CD14-positive monocyte (primary cell): ENCODE data around the gene NAT14. TPM values are rescaled to one million over a fixed set of nuclear protein-coding genes. Genes with fewer than 3 reads are reported as not detected.

Experiments used
- DNase-seq, 3 donors: peaks; one replicate each; pipeline ENCODE4 v3.0.0-alpha.2; 2011 to 2022
- H2AFZ ChIP-seq: 2 replicates; pipeline ENCODE4 v1.6.0; 2012; ENCODE audit warnings: mild to moderate bottlenecking, low read depth, low read length, inconsistent platforms; ENCODE audit not compliant: insufficient read depth, poor library complexity, severe bottlenecking
- H3K27ac ChIP-seq, 2 donors: 1 replicate in 1 of 2; 2 replicates in 1 of 2; pipeline ENCODE4 v1.5.1; 2012 to 2013; ENCODE audit warnings: low read length in 2 of 2, control low read depth in 1 of 2, inconsistent platforms in 1 of 2, low read depth in 1 of 2, mild to moderate bottlenecking in 1 of 2
- H3K27me3 ChIP-seq, 2 donors: one replicate each; pipeline versions ENCODE4 v1.6.0 to v1.6.1; 2011 to 2013; ENCODE audit warnings: low read length in 2 of 2; ENCODE audit not compliant: control insufficient read depth in 2 of 2, insufficient read depth in 2 of 2
- H3K36me3 ChIP-seq, 2 donors: replicated peaks in 1 of 2; 1 replicate in 1 of 2; 2 replicates in 1 of 2; pipeline versions ENCODE4 v1.5.1 to v1.6.1; 2012 to 2013; ENCODE audit warnings: low read length in 2 of 2, control low read depth in 1 of 2, inconsistent platforms in 1 of 2, mild to moderate bottlenecking in 1 of 2; ENCODE audit not compliant: insufficient read depth in 2 of 2, control insufficient read depth in 1 of 2
- H3K4me1 ChIP-seq, 2 donors: 1 replicate in 1 of 2; 2 replicates in 1 of 2; pipeline versions ENCODE4 v1.5.1 to v1.6.1; 2012 to 2013; ENCODE audit warnings: low read length in 2 of 2, control low read depth in 1 of 2, inconsistent platforms in 1 of 2, mild to moderate bottlenecking in 1 of 2, moderate library complexity in 1 of 2; ENCODE audit not compliant: insufficient read depth in 2 of 2, control insufficient read depth in 1 of 2
- H3K4me2 ChIP-seq: replicated peaks from 2 replicates; pipeline ENCODE3; 2012; ENCODE audit warnings: low read length, moderate library complexity, mild to moderate bottlenecking; ENCODE audit not compliant: poor library complexity, severe bottlenecking; ENCODE audit errors: extremely low read depth
- H3K4me3 ChIP-seq, 3 experiments: fragments of 200-600 bp in 1 of 3; sonication (generic) in 1 of 3; replicated peaks in 1 of 3; 1 replicate in 2 of 3; 2 replicates in 1 of 3; pipeline ENCODE4 v1.5.1; 2011 to 2013; ENCODE audit warnings: low read length in 3 of 3, mild to moderate bottlenecking in 3 of 3, control low read depth in 2 of 3, low read depth in 2 of 3, inconsistent platforms in 1 of 3, moderate library complexity in 1 of 3
- H3K79me2 ChIP-seq: 2 replicates; pipeline ENCODE4 v1.6.0; 2012; ENCODE audit warnings: mild to moderate bottlenecking, control low read depth, inconsistent platforms, low read length, moderate library complexity; ENCODE audit not compliant: insufficient read depth
- H3K9ac ChIP-seq: 2 replicates; pipeline ENCODE4 v1.6.0; 2017; ENCODE audit warnings: low read length, mild to moderate bottlenecking; ENCODE audit not compliant: insufficient read depth, poor library complexity, severe bottlenecking
- H3K9me3 ChIP-seq, 2 donors: replicated peaks in 1 of 2; 1 replicate in 1 of 2; 2 replicates in 1 of 2; pipeline versions ENCODE4 v1.5.1 to v1.6.1; 2012 to 2013; ENCODE audit warnings: low read length in 2 of 2, control low read depth in 1 of 2; ENCODE audit not compliant: control insufficient read depth in 1 of 2, insufficient read depth in 1 of 2
- H4K20me1 ChIP-seq: 2 replicates; pipeline ENCODE4 v1.6.0; 2012; ENCODE audit warnings: mild to moderate bottlenecking, low read length, control low read depth, moderate library complexity; ENCODE audit not compliant: insufficient read depth
- H3K27ac Mint-ChIP-seq, 7 donors: one replicate each; pipeline ENCODE4 v1.8.0; 2020; ENCODE audit warnings: mild to moderate bottlenecking in 7 of 7, mixed read lengths in 7 of 7, moderate library complexity in 6 of 7, inconsistent platforms in 2 of 7
- H3K27me3 Mint-ChIP-seq, 3 donors: one replicate each; pipeline ENCODE4 v1.8.0; 2021 to 2022; ENCODE audit warnings: low read depth in 3 of 3, mild to moderate bottlenecking in 3 of 3, mixed read lengths in 3 of 3, moderate library complexity in 3 of 3, inconsistent platforms in 1 of 3
- H3K36me3 Mint-ChIP-seq, 2 donors: one replicate each; pipeline ENCODE4 v1.8.0; 2020; ENCODE audit warnings: mixed read lengths in 2 of 2, inconsistent platforms in 1 of 2, mild to moderate bottlenecking in 1 of 2
- H3K4me1 Mint-ChIP-seq: one replicate; pipeline ENCODE4 v1.8.0; 2020; ENCODE audit warnings: mild to moderate bottlenecking, mixed read lengths
- H3K4me3 Mint-ChIP-seq, 2 donors: one replicate each; pipeline ENCODE4 v1.8.0; 2020; ENCODE audit warnings: mild to moderate bottlenecking in 2 of 2, mixed read lengths in 2 of 2, moderate library complexity in 1 of 2
- H3K9me3 Mint-ChIP-seq, 7 donors: one replicate each; pipeline ENCODE4 v1.8.0; 2020 to 2022; ENCODE audit warnings: mixed read lengths in 7 of 7, mild to moderate bottlenecking in 6 of 7, moderate library complexity in 6 of 7, inconsistent platforms in 2 of 7
- WGBS: methylation state at CpG from one replicate; pipeline ENCODE4 v1.1.5; 2013; ENCODE audit warnings: missing lambda C conversion rate; ENCODE audit not compliant: insufficient coverage; 5-methylcytosine and 5-hydroxymethylcytosine counted together
- intact Hi-C, 2 donors: fragments of 100-400 bp; cut with micrococcal nuclease; formaldehyde crosslinking; loops; one replicate each; pipeline versions ENCODE4 v1.15.0 to v1.15.1; 2023
- polyA plus RNA-seq, 3 donors: library from polyadenylated mRNA; depleted of rRNA in 1 of 3; unstranded in 2 of 3; stranded (reverse) in 1 of 3; fragments of 300-500 nt in 2 of 3; fragments of >200 nt in 1 of 3; fragmentation: Illumina TruSeq in 2 of 3; gene quantifications; 1 replicate in 2 of 3; 2 replicates in 1 of 3; pipeline ENCODE4 v1.2.3, GENCODE V29; 2012 to 2021
- TF ChIP-seq, protein P1 (sequence below): fragments of 200-600 bp; IDR thresholded peaks from one replicate; pipeline ENCODE4 v1.8.0; 2022; ENCODE audit warnings: antibody characterized with exemption, mild to moderate bottlenecking

Gene NAT14
- polyA plus RNA-seq, 3 donors: 1.5 to 2.2 (median 1.9) TPM

DNA sequence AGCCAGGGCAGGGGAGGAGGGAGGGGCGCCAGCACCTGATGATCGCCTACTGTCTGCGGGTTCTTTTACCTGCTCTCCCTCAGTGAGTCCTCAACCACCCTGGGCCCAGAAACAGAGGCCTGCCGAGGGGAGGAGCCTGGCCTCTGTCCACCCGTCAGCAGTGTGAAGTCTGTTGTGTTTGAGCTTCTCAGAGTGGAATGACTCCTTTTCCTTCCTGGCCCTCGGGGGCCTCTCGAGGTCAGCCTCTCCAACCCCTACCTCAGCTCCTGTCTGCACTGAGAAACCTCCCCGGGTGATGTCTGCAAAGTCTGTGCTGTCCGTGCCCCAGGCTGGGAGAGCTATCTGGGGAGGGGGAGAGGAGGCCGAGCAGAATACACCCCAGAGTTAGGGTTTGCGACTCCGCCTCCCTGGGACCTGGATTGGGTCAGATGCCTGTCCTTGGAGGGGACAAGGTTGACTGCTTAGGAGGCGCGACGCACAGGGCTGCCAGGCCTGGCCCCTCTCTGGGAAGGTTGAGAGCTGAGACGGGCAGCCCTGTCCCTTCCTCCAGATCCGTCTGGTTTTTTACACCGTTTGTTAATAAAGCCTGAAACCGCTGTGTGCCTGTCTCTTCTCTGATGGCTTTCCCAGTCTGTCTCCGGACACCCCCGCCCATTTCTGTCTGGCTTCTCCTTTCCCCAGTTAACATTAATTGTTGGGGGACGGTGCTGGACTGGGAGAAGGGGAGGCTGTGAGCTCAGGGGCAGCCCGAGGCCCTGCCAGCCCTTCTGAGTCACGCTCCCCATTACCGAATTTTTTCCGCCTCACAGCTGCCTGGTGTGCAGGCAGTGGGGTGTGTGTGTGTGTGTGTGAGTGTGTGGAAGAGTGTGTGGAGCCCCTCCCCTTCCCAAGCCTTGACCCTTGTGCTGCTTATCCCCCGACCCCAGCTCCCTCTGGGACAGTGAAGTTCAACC lies 2.3 kb downstream of the NAT14 start:
- H3K4me3 Mint-ChIP-seq: no peak overlapping the region
- H3K27ac Mint-ChIP-seq: peak overlapping the region in 4 of 7 donors; percentile 21 to 68 (median 46)
- intact Hi-C loops: no loop called here
- Histone ChIP-seq H3K27ac (no peak overlapping the region), H3K4me3 (no peak overlapping the region), H3K79me2 (no peaks in the 10 kb centered on the region), H3K27me3 (peaks cover 0 to 3% of the 10 kb centered on the region in 2 donors), H2AFZ (no peak overlapping the region), H3K4me1 (peaks cover 12 to 17% of the 10 kb centered on the region in 2 donors), H3K9me3 (no peaks in the 10 kb centered on the region), H3K4me2 (no peak overlapping the region), H3K36me3 (peaks cover 10 to 16% of the 10 kb centered on the region in 2 donors), H3K9ac (no peak overlapping the region), H4K20me1 (peaks cover 16% of the 10 kb centered on the region)
- peaks cover 11 to 42% (median 17%) of the 10 kb centered on the region in 3 donors for H3K27me3 Mint-ChIP-seq
- 85% methylated on average over 8 of the region's 27 CpGs for WGBS
- H3K9me3 Mint-ChIP-seq: no peaks in the 10 kb centered on the region
- DNase-seq: no peak
- H3K4me1 Mint-ChIP-seq: peaks cover 14% of the 10 kb centered on the region
- H3K36me3 Mint-ChIP-seq: peaks cover 10 to 12% of the 10 kb centered on the region in 2 donors
- TF ChIP-seq, protein P1, sequence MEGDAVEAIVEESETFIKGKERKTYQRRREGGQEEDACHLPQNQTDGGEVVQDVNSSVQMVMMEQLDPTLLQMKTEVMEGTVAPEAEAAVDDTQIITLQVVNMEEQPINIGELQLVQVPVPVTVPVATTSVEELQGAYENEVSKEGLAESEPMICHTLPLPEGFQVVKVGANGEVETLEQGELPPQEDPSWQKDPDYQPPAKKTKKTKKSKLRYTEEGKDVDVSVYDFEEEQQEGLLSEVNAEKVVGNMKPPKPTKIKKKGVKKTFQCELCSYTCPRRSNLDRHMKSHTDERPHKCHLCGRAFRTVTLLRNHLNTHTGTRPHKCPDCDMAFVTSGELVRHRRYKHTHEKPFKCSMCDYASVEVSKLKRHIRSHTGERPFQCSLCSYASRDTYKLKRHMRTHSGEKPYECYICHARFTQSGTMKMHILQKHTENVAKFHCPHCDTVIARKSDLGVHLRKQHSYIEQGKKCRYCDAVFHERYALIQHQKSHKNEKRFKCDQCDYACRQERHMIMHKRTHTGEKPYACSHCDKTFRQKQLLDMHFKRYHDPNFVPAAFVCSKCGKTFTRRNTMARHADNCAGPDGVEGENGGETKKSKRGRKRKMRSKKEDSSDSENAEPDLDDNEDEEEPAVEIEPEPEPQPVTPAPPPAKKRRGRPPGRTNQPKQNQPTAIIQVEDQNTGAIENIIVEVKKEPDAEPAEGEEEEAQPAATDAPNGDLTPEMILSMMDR: no peak

DNA sequence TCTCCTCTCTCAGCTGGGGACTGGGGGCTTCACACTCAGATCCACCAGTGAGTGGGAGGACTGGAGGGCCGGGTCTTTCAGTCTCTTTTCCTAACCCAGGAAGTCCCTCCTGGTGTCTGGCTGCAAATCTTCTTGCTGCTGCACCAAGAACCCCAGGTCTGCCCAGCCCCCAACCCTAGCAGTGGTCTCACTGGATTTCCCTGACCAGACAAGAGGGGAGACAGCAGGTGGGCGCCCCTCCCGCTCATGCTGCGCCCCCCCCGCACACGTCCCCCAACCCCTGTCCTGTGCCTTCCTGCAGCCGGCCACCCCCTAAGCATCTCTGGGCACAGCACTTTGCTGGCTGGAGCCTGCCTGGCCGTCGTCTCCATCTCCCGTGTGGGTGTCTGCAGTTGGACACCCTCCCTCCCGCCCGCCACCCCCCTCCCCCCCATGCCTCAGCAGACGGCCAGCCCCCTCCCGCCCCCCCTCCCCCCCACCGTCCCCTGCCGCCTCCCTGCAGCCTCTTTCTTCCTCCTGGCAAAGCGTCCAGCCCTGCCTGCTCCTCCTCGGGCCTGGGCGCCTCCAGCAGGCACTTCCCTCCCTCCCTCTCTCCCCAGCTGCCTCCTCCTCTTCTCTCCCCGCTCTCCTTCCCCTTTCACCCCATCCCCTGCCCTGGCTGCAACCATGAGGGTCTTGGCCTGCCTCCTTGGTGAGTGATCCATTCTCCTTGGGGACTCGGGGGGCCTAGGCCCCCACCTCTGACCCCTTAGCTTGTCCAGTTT lies 3.1 kb downstream of the NAT14 start, which contains the start of gene SSC5D:
Gene SSC5D, plus strand, starts transcription at position 513 of the 764 bp plus-strand sequence. Its CDS starts 154 bp downstream, at position 667.
- H2AFZ ChIP-seq: no peak within 1 kb of the TSS
- peak within 1 kb of the TSS in 4 of 7 donors; percentile 21 to 55 (median 46) for H3K27ac Mint-ChIP-seq
- peaks cover 12 to 17% of the 10 kb centered on the region in 2 donors for H3K4me1 ChIP-seq
- H3K4me1 Mint-ChIP-seq: peaks cover 14% of the 10 kb centered on the region
- peaks cover 16% of the 10 kb centered on the region for H4K20me1 ChIP-seq
- no peak within 1 kb of the TSS for H3K27ac ChIP-seq
- H3K4me2 ChIP-seq: no peak within 1 kb of the TSS
- H3K36me3 Mint-ChIP-seq: peaks cover 5% of the 10 kb centered on the region in 2 donors
- peaks cover 0 to 5% of the 10 kb centered on the region in 2 donors for H3K27me3 ChIP-seq
- H3K79me2 ChIP-seq: no peaks in the 10 kb centered on the region
- H3K9me3 ChIP-seq: no peaks in the 10 kb centered on the region
- TF ChIP-seq, protein P1: no peak
- no peaks in the 10 kb centered on the region for H3K9me3 Mint-ChIP-seq
- WGBS: 34% methylated on average over 10 of the region's 21 CpGs
- no peak within 1 kb of the TSS for H3K9ac ChIP-seq
- H3K36me3 ChIP-seq: peaks cover 6 to 9% of the 10 kb centered on the region in 2 donors
- intact Hi-C loops: no loop called here
- H3K4me3 Mint-ChIP-seq: peak within 1 kb of the TSS in 1 of 2 donors; percentile 20
- DNase-seq: no peak
- H3K27me3 Mint-ChIP-seq: peaks cover 17 to 48% (median 19%) of the 10 kb centered on the region in 3 donors
- no peak within 1 kb of the TSS for H3K4me3 ChIP-seq
